Body of pancreas (tissue), 4 donors: ENCODE results near the gene ACIN1. TPM values are rescaled to one million over a fixed set of nuclear protein-coding genes. Genes with fewer than 3 reads are reported as not detected.
"Not testable (repeated sequence)": the region's sequence is repeated elsewhere in the genome, so short reads cannot be mapped to it uniquely, and the experiment has no call there.

Experiments used
- ATAC-seq: fragments of 150-250 bp; one replicate; pipeline ENCODE4 v1.9.1; 2016
- DNase-seq, 4 donors: peaks; one replicate each; pipeline ENCODE4 v3.0.0-alpha.2; 2019
- H3K27ac ChIP-seq, 4 donors: fragments of 200-600 bp; sonication (generic); 1 replicate in 3 of 4; 2 replicates in 1 of 4; pipeline versions ENCODE4 v1.5.1 to v1.6.1; 2016 to 2019; ENCODE audit warnings: mild to moderate bottlenecking in 1 of 4, mixed read lengths in 1 of 4, moderate library complexity in 1 of 4
- H3K27me3 ChIP-seq, 2 donors: fragments of 200-600 bp; sonication (generic); one replicate each; pipeline ENCODE4 v1.6.0; 2016; ENCODE audit warnings: mild to moderate bottlenecking in 1 of 2
- H3K36me3 ChIP-seq, 2 donors: fragments of 200-600 bp; sonication (generic); replicated peaks in 1 of 2; 2 replicates each; pipeline ENCODE4 v1.5.1; 2016; ENCODE audit warnings: low read depth in 2 of 2; ENCODE audit not compliant: insufficient read depth in 1 of 2
- H3K4me1 ChIP-seq: fragments of 200-600 bp; sonication (generic); one replicate; pipeline ENCODE4 v1.6.0; 2016
- H3K4me3 ChIP-seq, 2 donors: fragments of 200-600 bp; sonication (generic); 1 replicate in 1 of 2; 2 replicates in 1 of 2; pipeline ENCODE4 v1.5.1; 2016 to 2019
- H3K9me3 ChIP-seq, 3 donors: fragments of 200-600 bp; sonication (generic); 1 replicate in 2 of 3; 2 replicates in 1 of 3; pipeline ENCODE4 v1.5.1; 2016
- CTCF ChIP-seq, 7 experiments: fragments of 450-650 bp in 4 of 7; fragments of 200-600 bp in 3 of 7; sonication (generic) in 3 of 7; IDR thresholded peaks; one replicate each; pipeline ENCODE4 v1.5.1; 2016 to 2019; ENCODE audit warnings: antibody characterized with exemption in 7 of 7
- POLR2A ChIP-seq, 3 donors: fragments of 450-650 bp; IDR thresholded peaks; one replicate each; pipeline ENCODE4 v1.6.1; 2016; ENCODE audit warnings: antibody characterized with exemption in 3 of 3, mild to moderate bottlenecking in 2 of 3
- WGBS, 2 donors: methylation state at CpG; one replicate each; pipeline ENCODE4 v1.1.5; 2017; 5-methylcytosine and 5-hydroxymethylcytosine counted together
- intact Hi-C: fragments of 100-400 bp; cut with DNase I; formaldehyde crosslinking; loops from one replicate; pipeline ENCODE4 v1.15.1; 2023
- total RNA-seq, 2 donors: library from RNA; depleted of rRNA; stranded (reverse); fragments of >200 nt; gene quantifications; one replicate each; pipeline ENCODE4 v1.1.0, GENCODE V29; 2016

The ACIN1 gene
- total RNA-seq, 2 donors from 2014 or later = 91.6 to 110 TPM

- Histone ChIP-seq H3K27ac (no peak overlapping the region), H3K4me1 (no peaks in the 10 kb centered on the region), H3K27me3 (no peaks in the 10 kb centered on the region), H3K4me3 (no peak overlapping the region), H3K36me3 (peaks cover 0 to 1% of the 10 kb centered on the region in 2 donors), H3K9me3 (no peaks in the 10 kb centered on the region)
- WGBS, 2 donors = 84 to 95% methylated on average over 7 of the region's 7 CpGs
- DNase-seq (no peak), ATAC-seq (no peak)
- intact Hi-C loops = no loop called here
- TF ChIP-seq CTCF (IDR thresholded peaks at IDR 0.05) = no peak
- TF ChIP-seq POLR2A (IDR thresholded peaks at IDR 0.05) = no peak
Measured at GRCh38 chr14:23020143-23021128, 74.5 kb downstream of the ACIN1 start.

GRCh38 chr14:23018107-23018506 is 76.8 kb downstream of the ACIN1 start:
- no peaks in the 10 kb centered on the region for H3K27me3 ChIP-seq
- no peak overlapping the region for H3K4me3 ChIP-seq
- DNase-seq (no peak), ATAC-seq (no peak)
- no peaks in the 10 kb centered on the region for H3K9me3 ChIP-seq
- no peaks in the 10 kb centered on the region for H3K36me3 ChIP-seq
- no peak for TF ChIP-seq POLR2A (IDR thresholded peaks at IDR 0.05)
- no peak for TF ChIP-seq CTCF (IDR thresholded peaks at IDR 0.05)
- intact Hi-C loops = no loop called here
- H3K27ac ChIP-seq = no peak overlapping the region
- no peaks in the 10 kb centered on the region for H3K4me1 ChIP-seq

- no peak overlapping the region for H3K27ac ChIP-seq
- intact Hi-C loops = no loop called here
- TF ChIP-seq CTCF (IDR thresholded peaks at IDR 0.05) (no peak), POLR2A (IDR thresholded peaks at IDR 0.05) (no peak)
- H3K9me3 ChIP-seq = no peaks in the 10 kb centered on the region
- ATAC-seq = no peak
- no peaks in the 10 kb centered on the region for H3K27me3 ChIP-seq
- no peak for DNase-seq
- 72 to 79% methylated on average over 5 of the region's 5 CpGs for WGBS, 2 donors
- no peaks in the 10 kb centered on the region for H3K4me1 ChIP-seq
- H3K4me3 ChIP-seq = no peak overlapping the region
- H3K36me3 ChIP-seq = no peaks in the 10 kb centered on the region
Measured at GRCh38 chr14:23017091-23017490, 77.8 kb downstream of the ACIN1 start.

- H3K4me1 ChIP-seq = no peaks in the 10 kb centered on the region
- WGBS, 2 donors = 79 to 82% methylated on average over 4 of the region's 4 CpGs
- H3K27ac ChIP-seq = no peak overlapping the region
- TF ChIP-seq CTCF (IDR thresholded peaks at IDR 0.05) (no peak), POLR2A (IDR thresholded peaks at IDR 0.05) (no peak)
- ATAC-seq (no peak), DNase-seq (no peak)
- no peak overlapping the region for H3K4me3 ChIP-seq
- no peaks in the 10 kb centered on the region for H3K9me3 ChIP-seq
- intact Hi-C loops = no loop called here
- no peaks in the 10 kb centered on the region for H3K27me3 ChIP-seq
- H3K36me3 ChIP-seq = no peaks in the 10 kb centered on the region
Measured at GRCh38 chr14:23015618-23016017, 79.3 kb downstream of the ACIN1 start.

- intact Hi-C loops, DNase-seq, ATAC-seq, H3K4me3 ChIP-seq, H3K36me3 ChIP-seq, H3K27me3 ChIP-seq, H3K27ac ChIP-seq, H3K9me3 ChIP-seq, H3K4me1 ChIP-seq: not testable (repeated sequence)
- WGBS, 2 donors = 84 to 94% methylated on average over 5 of the region's 5 CpGs
Measured at GRCh38 chr14:23013749-23014054, 81.2 kb downstream of the ACIN1 start.
